Karpas-422 (cell line): Measurements from ENCODE around the gene AGMO. TPM values are rescaled to one million over a fixed set of nuclear protein-coding genes. Genes with fewer than 3 reads are reported as not detected.

Experiments used
- DNase-seq: peaks from one replicate; pipeline ENCODE4 v3.0.0-alpha.2; 2015
- H2AFZ ChIP-seq: fragments of 200-600 bp; sonication (generic); 2 replicates; pipeline ENCODE4 v1.6.1; 2014; ENCODE audit warnings: antibody characterized with exemption, low read length, mixed read lengths
- H3K27ac ChIP-seq: fragments of 200-600 bp; sonication (generic); 2 replicates; pipeline ENCODE4 v1.5.1; 2014; ENCODE audit warnings: mild to moderate bottlenecking, low read length, moderate library complexity
- H3K27me3 ChIP-seq: fragments of 200-600 bp; sonication (generic); 2 replicates; pipeline ENCODE4 v1.6.1; 2014; ENCODE audit warnings: low read length, mixed read lengths
- H3K36me3 ChIP-seq: fragments of 200-600 bp; sonication (generic); 2 replicates; pipeline ENCODE4 v1.6.1; 2014; ENCODE audit warnings: low read length, mixed read lengths; ENCODE audit not compliant: insufficient read depth
- H3K4me1 ChIP-seq: fragments of 200-600 bp; sonication (generic); 2 replicates; pipeline ENCODE4 v1.6.1; 2014; ENCODE audit warnings: mild to moderate bottlenecking, low read length, mixed read lengths
- H3K4me2 ChIP-seq: fragments of 200-600 bp; sonication (generic); 2 replicates; pipeline ENCODE4 v1.6.1; 2014; ENCODE audit warnings: low read length, low read depth, mild to moderate bottlenecking; ENCODE audit not compliant: poor library complexity, severe bottlenecking
- H3K4me3 ChIP-seq: fragments of 200-600 bp; sonication (generic); 2 replicates; pipeline ENCODE4 v1.5.1; 2014; ENCODE audit warnings: mild to moderate bottlenecking, antibody characterized with exemption, low read length, mixed read lengths
- H3K79me2 ChIP-seq: fragments of 200-600 bp; sonication (generic); 2 replicates; pipeline ENCODE4 v1.6.1; 2014; ENCODE audit warnings: mild to moderate bottlenecking, low read length, mixed read lengths
- H3K9ac ChIP-seq: fragments of 200-600 bp; sonication (generic); 2 replicates; pipeline ENCODE4 v1.6.0; 2014; ENCODE audit warnings: low read length
- H3K9me2 ChIP-seq: fragments of 200-600 bp; sonication (generic), shearing (Covaris generic); replicated peaks from 2 replicates; pipeline ENCODE4 v1.6.0; 2014; ENCODE audit warnings: mild to moderate bottlenecking, low read length, moderate library complexity; ENCODE audit not compliant: insufficient read depth
- H3K9me3 ChIP-seq: fragments of 300-700, 200-600 bp; sonication (generic); 2 replicates; pipeline ENCODE4 v1.6.1; 2014; ENCODE audit warnings: low read length, mixed read lengths
- H4K20me1 ChIP-seq: fragments of 200-600 bp; sonication (generic); 2 replicates; pipeline ENCODE4 v1.6.1; 2014; ENCODE audit warnings: mild to moderate bottlenecking, antibody characterized with exemption, low read length, low read depth; ENCODE audit not compliant: insufficient read depth
- total RNA-seq: library from RNA; depleted of rRNA; stranded (reverse); fragments of >200 nt; shearing (Covaris generic); gene quantifications from 2 replicates; pipeline ENCODE4 v1.2.3, GENCODE V29; 2014; ENCODE audit warnings: low replicate concordance

The AGMO gene
- total RNA-seq, 1 experiment from 2014 or later: not detected

DNA sequence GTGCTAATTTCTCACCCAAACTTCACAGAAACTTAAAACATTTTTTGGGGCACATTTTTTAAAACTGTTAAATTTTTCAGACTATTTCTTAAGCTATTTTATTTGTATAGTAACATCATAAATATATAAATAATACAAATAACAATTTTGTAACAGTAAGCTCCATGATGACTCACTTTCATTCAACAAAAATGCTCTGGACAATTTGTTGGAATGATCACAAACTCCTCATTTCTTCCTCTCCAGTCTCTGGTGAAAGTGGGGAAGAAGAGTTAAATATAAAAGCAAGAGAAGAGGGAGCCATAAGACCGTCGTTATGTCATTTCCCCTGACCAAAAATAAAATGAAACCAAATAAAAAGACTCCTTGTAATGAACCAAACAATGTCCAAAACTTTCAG is 162.4 kb downstream of the AGMO start:
- no peak overlapping the region for H2AFZ ChIP-seq
- no peaks in the 10 kb centered on the region for H4K20me1 ChIP-seq

GRCh38 chr7:15397922-15398760 is 163.7 kb downstream of the AGMO start:
- Histone ChIP-seq H2AFZ (no peak overlapping the region), H3K4me3 (no peak overlapping the region), H3K27ac (no peak overlapping the region), H3K79me2 (no peaks in the 10 kb centered on the region), H3K4me1 (no peaks in the 10 kb centered on the region), H4K20me1 (no peaks in the 10 kb centered on the region), H3K27me3 (no peaks in the 10 kb centered on the region), H3K9ac (no peak overlapping the region), H3K4me2 (no peak overlapping the region), H3K9me3 (peaks cover 14% of the 10 kb centered on the region), H3K9me2 (no peaks in the 10 kb centered on the region), H3K36me3 (no peaks in the 10 kb centered on the region)
- no peak for DNase-seq

More for the DNA sequence above, 162.4 kb downstream of the AGMO start:
- Histone ChIP-seq H3K4me1 (no peaks in the 10 kb centered on the region), H3K27me3 (no peaks in the 10 kb centered on the region), H3K9me2 (no peaks in the 10 kb centered on the region), H3K36me3 (no peaks in the 10 kb centered on the region), H3K4me2 (no peak overlapping the region), H3K9ac (no peak overlapping the region), H3K4me3 (no peak overlapping the region), H3K9me3 (peaks cover 15% of the 10 kb centered on the region), H3K27ac (no peak overlapping the region), H3K79me2 (no peaks in the 10 kb centered on the region)
- no peak for DNase-seq

DNA sequence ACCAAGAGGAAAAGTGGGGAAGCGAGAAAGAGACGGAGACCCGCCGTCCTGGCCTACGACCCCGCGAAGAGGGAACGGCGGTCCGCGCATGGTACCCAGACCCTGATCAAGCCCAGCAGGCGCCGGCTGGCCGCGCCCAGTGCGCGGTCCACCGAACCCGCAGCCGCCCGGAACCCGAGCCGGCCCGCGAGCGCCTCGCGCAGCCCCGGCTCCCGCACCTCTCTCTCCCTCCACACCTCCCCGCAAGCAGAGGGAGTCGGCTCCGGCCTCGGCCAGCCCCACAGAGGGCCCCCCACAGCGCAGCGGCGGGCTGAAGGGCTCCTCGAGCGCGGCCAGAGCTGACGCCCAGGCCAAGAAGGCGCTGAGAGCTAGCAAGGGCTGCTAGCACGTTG is 164.7 kb downstream of the AGMO start:
- Histone ChIP-seq H3K4me2 (no peak overlapping the region), H3K36me3 (no peaks in the 10 kb centered on the region), H3K27ac (no peak overlapping the region), H2AFZ (no peak overlapping the region), H3K9me2 (no peaks in the 10 kb centered on the region), H3K27me3 (no peaks in the 10 kb centered on the region), H3K4me1 (no peaks in the 10 kb centered on the region), H4K20me1 (no peaks in the 10 kb centered on the region), H3K4me3 (no peak overlapping the region), H3K79me2 (no peaks in the 10 kb centered on the region), H3K9me3 (peaks cover 9% of the 10 kb centered on the region), H3K9ac (no peak overlapping the region)
- no peak for DNase-seq

DNA sequence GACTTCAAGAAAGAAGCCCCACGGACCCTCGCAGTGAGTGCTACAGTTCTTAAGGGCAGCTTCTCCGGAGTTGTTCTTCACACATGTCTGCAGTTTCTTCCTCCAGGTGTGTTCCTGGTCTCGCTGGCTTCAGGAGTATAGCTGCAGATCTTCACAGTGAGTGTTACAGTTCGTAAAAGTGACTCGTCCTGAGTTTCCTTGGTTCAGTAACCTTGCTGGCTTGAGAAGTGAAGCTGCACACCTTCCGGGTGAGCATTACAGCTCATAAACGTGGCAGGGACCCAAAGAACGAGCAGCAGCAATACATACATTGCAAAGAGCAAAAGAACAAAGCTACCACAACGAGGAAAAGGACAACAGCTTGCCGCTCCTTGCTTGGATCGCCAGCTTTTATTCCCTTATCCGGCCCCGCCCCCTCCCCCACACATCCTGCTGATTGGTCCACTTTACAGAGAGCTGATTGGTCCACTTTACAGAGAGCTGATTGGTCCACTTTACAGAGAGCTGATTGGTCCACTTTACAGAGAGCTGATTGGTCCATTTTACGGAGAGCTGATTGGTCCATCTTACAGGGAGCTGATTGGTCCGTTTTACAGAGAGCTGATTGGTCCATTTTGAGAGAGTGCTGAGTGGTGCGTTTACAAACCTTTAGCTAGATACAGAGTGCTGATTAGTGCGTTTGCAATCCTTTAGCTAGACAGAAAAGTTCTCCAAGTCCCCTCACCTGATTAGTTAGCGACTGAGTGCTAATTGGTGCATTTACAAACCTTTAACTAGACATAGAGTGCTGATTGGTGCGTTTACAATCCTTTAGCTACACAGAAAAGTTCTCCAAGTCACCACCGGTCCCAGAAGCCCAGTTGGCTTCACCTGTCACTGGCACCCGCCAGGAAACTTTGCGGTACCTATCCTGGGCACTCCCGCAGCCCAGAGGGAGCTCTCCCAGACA is 165.3 kb downstream of the AGMO start:
- Histone ChIP-seq H3K4me2 (no peak overlapping the region), H2AFZ (no peak overlapping the region)

GRCh38 chr7:15389073-15389472 is 172.7 kb downstream of the AGMO start:
- Histone ChIP-seq H4K20me1 (no peaks in the 10 kb centered on the region), H3K36me3 (no peaks in the 10 kb centered on the region), H3K4me3 (no peak overlapping the region), H3K27me3 (no peaks in the 10 kb centered on the region), H3K4me1 (no peaks in the 10 kb centered on the region), H3K27ac (no peak overlapping the region), H3K9me3 (peaks cover 6% of the 10 kb centered on the region), H3K9ac (no peak overlapping the region), H3K9me2 (no peaks in the 10 kb centered on the region), H2AFZ (no peak overlapping the region), H3K79me2 (no peaks in the 10 kb centered on the region), H3K4me2 (no peak overlapping the region)
- DNase-seq: no peak

More for the DNA sequence above, 165.3 kb downstream of the AGMO start:
- no peaks in the 10 kb centered on the region for H3K36me3 ChIP-seq
- no peak overlapping the region for H3K4me3 ChIP-seq
- no peaks in the 10 kb centered on the region for H4K20me1 ChIP-seq
- no peaks in the 10 kb centered on the region for H3K9me2 ChIP-seq
- peaks cover 11% of the 10 kb centered on the region for H3K9me3 ChIP-seq
- no peaks in the 10 kb centered on the region for H3K79me2 ChIP-seq
- H3K27ac ChIP-seq: no peak overlapping the region
- no peak for DNase-seq
- no peaks in the 10 kb centered on the region for H3K27me3 ChIP-seq
- no peak overlapping the region for H3K9ac ChIP-seq
- no peaks in the 10 kb centered on the region for H3K4me1 ChIP-seq

DNA sequence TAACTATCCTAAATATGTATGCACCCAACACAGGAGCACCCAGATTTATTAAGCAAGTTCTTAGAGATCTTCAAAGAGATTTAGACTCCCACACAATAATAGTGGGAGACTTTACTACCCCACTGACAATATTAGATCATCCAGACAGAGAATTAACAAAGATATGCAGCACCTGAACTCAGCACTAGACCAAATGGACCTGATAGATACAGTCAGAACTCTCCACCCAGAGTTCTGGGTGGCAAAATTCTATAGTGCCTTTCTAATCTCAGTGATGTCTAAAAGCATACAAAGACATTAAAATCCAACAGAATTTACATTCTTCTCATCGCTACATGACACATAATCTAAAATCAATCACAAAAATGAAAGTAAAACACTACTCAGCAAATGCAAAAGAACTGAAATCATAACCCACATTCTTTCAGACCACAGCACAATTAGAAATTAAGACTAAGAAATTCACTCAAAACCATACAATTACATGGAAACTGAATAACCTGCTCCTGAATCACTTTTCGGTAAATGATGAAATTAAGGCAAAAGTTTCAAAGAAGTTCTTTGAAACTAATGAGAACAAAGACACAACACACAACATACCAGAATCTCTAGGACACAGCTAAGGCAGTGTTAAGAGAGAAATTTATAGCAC is 183.2 kb downstream of the AGMO start:
- H3K4me3 ChIP-seq: no peak overlapping the region
- no peaks in the 10 kb centered on the region for H3K79me2 ChIP-seq
- H4K20me1 ChIP-seq: no peaks in the 10 kb centered on the region
- H3K9me2 ChIP-seq: 0 out of 2 replicates have a peak, but pooled peaks cover 4% of the 10 kb centered on the region
- no peaks in the 10 kb centered on the region for H3K4me1 ChIP-seq
- H2AFZ ChIP-seq: no peak overlapping the region
- no peak for DNase-seq
- H3K27ac ChIP-seq: no peak overlapping the region
- no peak overlapping the region for H3K9ac ChIP-seq
- peaks cover 3% of the 10 kb centered on the region for H3K9me3 ChIP-seq
- H3K36me3 ChIP-seq: no peaks in the 10 kb centered on the region
- H3K4me2 ChIP-seq: no peak overlapping the region
- no peaks in the 10 kb centered on the region for H3K27me3 ChIP-seq

- no peaks in the 10 kb centered on the region for H3K27me3 ChIP-seq
- H3K4me3 ChIP-seq: no peak overlapping the region
- H3K9me2 ChIP-seq: 0 out of 2 replicates have a peak, but pooled peaks cover 4% of the 10 kb centered on the region
- H3K4me2 ChIP-seq: no peak overlapping the region
- no peak overlapping the region for H3K9ac ChIP-seq
- no peak overlapping the region for H2AFZ ChIP-seq
- H3K36me3 ChIP-seq: no peaks in the 10 kb centered on the region
- no peak for DNase-seq
- H3K4me1 ChIP-seq: no peaks in the 10 kb centered on the region
- H3K79me2 ChIP-seq: no peaks in the 10 kb centered on the region
- no peak overlapping the region for H3K27ac ChIP-seq
- no peaks in the 10 kb centered on the region for H4K20me1 ChIP-seq
- peaks cover 3% of the 10 kb centered on the region; the same call in 1 of the 2 replicates for H3K9me3 ChIP-seq
Observed at GRCh38 chr7:15376600-15376999, 185.2 kb downstream of the AGMO start.
